HG02610 (cell line): ENCODE data around the gene ALDH16A1.

ENCODE experiments used
- ATAC-seq: cut with Tn5 transposase; IDR thresholded peaks from one replicate; pipeline ENCODE4 v1.9.1; 2021; ENCODE audit warnings: mild to moderate bottlenecking, moderate library complexity; ENCODE audit not compliant: unreplicated experiment

The ALDH16A1 gene

GRCh38 chr19:49487277-49488045 lies 34.4 kb downstream of the ALDH16A1 start, which contains the start of gene RPL13A:
Gene RPL13A, plus strand, starts transcription at chr19:49487608. Its CDS starts 22 bp downstream, at chr19:49487630.
- ATAC-seq = peak; percentile 83

GRCh38 chr19:49488046-49488862 lies 35.2 kb downstream of the ALDH16A1 start:
- no peak for ATAC-seq

GRCh38 chr19:49488863-49489537 lies 36.0 kb downstream of the ALDH16A1 start:
- no peak for ATAC-seq

- no peak for ATAC-seq
These were observed 36.7 kb downstream of the ALDH16A1 start for GRCh38 chr19:49489601-49490167.

GRCh38 chr19:49490287-49491029 lies 37.4 kb downstream of the ALDH16A1 start:
- no peak for ATAC-seq

GRCh38 chr19:49491030-49491803 lies 38.2 kb downstream of the ALDH16A1 start:
- no peak for ATAC-seq

- ATAC-seq = no peak
These were observed 39.0 kb downstream of the ALDH16A1 start for GRCh38 chr19:49491804-49492572.

GRCh38 chr19:49492573-49493405 lies 39.8 kb downstream of the ALDH16A1 start:
- ATAC-seq = no peak

GRCh38 chr19:49496574-49497008 lies 43.6 kb downstream of the ALDH16A1 start:
- no peak for ATAC-seq

GRCh38 chr19:49497047-49497788 lies 44.2 kb downstream of the ALDH16A1 start:
- ATAC-seq = no peak

- no peak for ATAC-seq
These were observed 44.7 kb downstream of the ALDH16A1 start for GRCh38 chr19:49497789-49498103.

- no peak for ATAC-seq
These were observed 45.5 kb downstream of the ALDH16A1 start for GRCh38 chr19:49498475-49498874.

- ATAC-seq = no peak
These were observed 46.1 kb downstream of the ALDH16A1 start for GRCh38 chr19:49499030-49499670.

- ATAC-seq = no peak
These were observed 50.0 kb downstream of the ALDH16A1 start for GRCh38 chr19:49502866-49503581.

- ATAC-seq = no peak
These were observed 50.5 kb downstream of the ALDH16A1 start for GRCh38 chr19:49503582-49503962.

- no peak for ATAC-seq
These were observed 53.6 kb downstream of the ALDH16A1 start for GRCh38 chr19:49506575-49507105.
